ENCODE measurements around the gene IL10RA. TPM values are rescaled to one million over a fixed set of nuclear protein-coding genes. Genes with fewer than 3 reads are reported as not detected.

IL10RA gene
- total and polyA plus RNA-seq, 12 donors: 2.7 to 50.5 (median 25.5) TPM

DNA sequence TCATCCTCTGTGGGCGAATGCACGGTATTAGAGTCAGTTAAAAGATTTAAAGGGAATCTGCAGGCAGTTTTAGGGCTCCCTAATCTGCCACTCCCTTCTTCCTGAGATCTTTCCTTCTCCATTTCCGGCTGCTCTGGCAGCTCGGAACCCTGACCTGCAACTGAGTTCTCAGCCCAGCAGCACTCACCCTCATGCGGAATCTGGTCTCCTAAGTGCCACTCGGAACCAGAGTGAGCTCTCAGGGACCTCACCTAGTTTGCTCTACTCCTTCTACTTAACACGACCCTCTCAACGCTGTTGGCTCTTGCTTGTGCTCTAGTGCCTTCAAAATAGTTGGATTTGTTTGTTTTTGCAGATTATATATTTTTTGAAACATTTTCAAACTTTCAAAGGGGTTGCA lies 19.3 kb upstream of the IL10RA start:
- no peaks in the 10 kb centered on the region for H3K27me3 ChIP-seq
- intact Hi-C loops (cut with DNase I): no loop called here
- H3K4me3 ChIP-seq: no peak overlapping the region
- no peaks in the 10 kb centered on the region for H3K9me3 ChIP-seq (replicated peaks in 1 of 3)
- TF ChIP-seq, protein P1, sequence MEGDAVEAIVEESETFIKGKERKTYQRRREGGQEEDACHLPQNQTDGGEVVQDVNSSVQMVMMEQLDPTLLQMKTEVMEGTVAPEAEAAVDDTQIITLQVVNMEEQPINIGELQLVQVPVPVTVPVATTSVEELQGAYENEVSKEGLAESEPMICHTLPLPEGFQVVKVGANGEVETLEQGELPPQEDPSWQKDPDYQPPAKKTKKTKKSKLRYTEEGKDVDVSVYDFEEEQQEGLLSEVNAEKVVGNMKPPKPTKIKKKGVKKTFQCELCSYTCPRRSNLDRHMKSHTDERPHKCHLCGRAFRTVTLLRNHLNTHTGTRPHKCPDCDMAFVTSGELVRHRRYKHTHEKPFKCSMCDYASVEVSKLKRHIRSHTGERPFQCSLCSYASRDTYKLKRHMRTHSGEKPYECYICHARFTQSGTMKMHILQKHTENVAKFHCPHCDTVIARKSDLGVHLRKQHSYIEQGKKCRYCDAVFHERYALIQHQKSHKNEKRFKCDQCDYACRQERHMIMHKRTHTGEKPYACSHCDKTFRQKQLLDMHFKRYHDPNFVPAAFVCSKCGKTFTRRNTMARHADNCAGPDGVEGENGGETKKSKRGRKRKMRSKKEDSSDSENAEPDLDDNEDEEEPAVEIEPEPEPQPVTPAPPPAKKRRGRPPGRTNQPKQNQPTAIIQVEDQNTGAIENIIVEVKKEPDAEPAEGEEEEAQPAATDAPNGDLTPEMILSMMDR (IDR thresholded peaks at IDR 0.05): no peak
- no peak for TF ChIP-seq POLR2A (IDR thresholded peaks at IDR 0.05)
- 72 to 76% (median 74%) methylated on average over 8 of the region's 8 CpGs for WGBS, 4 donors
- H3K27ac ChIP-seq: no peak overlapping the region
- no peaks in the 10 kb centered on the region for H3K36me3 ChIP-seq (replicated peaks in 1 of 2)
- DNase-seq: no peak
- H3K4me1 ChIP-seq (replicated peaks in 1 of 2): no peaks in the 10 kb centered on the region

- Histone ChIP-seq H3K9me3 (replicated peaks in 1 of 3) (no peaks in the 10 kb centered on the region), H3K4me3 (no peak overlapping the region), H3K4me1 (replicated peaks in 1 of 2) (no peaks in the 10 kb centered on the region), H3K27ac (no peak overlapping the region), H3K27me3 (no peaks in the 10 kb centered on the region), H3K36me3 (replicated peaks in 1 of 2) (no peaks in the 10 kb centered on the region)
- no peak for DNase-seq
- intact Hi-C loops (cut with DNase I): no loop called here
- no peak for TF ChIP-seq POLR2A (IDR thresholded peaks at IDR 0.05)
- TF ChIP-seq, protein P1 (IDR thresholded peaks at IDR 0.05): no peak
- whole genome bisulfite sequencing, 4 donors: 74 to 82% (median 81%) methylated on average over 5 of the region's 5 CpGs
Measured at GRCh38 chr11:117969160-117969991, 16.8 kb upstream of the IL10RA start.

DNA sequence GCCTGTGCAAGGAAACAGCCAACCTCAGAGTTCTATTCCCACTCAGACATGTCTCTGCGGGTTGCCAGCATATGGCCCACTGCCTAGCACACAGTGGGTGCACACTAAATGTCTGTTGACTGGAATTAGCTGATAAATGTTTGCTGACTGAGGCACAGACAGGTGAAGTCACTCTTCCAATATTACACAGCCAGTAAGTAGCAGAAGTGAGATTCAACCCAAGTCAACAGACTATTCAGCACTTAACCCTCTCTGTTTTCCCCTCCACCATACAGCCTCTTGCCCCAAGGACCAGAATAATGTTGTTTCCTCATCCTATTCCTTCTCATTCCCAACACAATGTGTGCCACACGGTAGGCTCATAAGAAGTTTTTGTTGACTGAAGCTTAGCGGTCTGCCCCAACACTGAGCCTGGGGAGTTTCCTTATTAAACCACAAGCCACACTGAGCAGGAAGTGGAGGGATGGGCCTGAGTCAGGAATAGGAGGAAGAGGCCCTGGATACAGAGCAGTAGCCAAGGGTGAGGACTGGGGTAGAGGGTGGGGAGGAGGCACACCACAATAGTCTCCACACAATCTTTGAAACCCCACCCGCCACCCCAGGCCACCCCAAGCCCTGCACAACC lies 15.7 kb upstream of the IL10RA start:
- Histone ChIP-seq H3K9me3 (replicated peaks in 1 of 3) (no peaks in the 10 kb centered on the region), H3K4me1 (replicated peaks in 1 of 2) (no peaks in the 10 kb centered on the region), H3K27ac (no peak overlapping the region), H3K36me3 (replicated peaks in 1 of 2) (no peaks in the 10 kb centered on the region), H3K4me3 (no peak overlapping the region), H3K27me3 (no peaks in the 10 kb centered on the region)
- WGBS, 4 donors: 67 to 77% (median 68%) methylated on average over 3 to 4 of the region's 4 CpGs
- DNase-seq: peak in 2 of 7 donors; percentile 21 to 29
- TF ChIP-seq, protein P1 (IDR thresholded peaks at IDR 0.05): no peak
- TF ChIP-seq POLR2A (IDR thresholded peaks at IDR 0.05): no peak
- intact Hi-C loops (cut with DNase I): no loop called here

DNA sequence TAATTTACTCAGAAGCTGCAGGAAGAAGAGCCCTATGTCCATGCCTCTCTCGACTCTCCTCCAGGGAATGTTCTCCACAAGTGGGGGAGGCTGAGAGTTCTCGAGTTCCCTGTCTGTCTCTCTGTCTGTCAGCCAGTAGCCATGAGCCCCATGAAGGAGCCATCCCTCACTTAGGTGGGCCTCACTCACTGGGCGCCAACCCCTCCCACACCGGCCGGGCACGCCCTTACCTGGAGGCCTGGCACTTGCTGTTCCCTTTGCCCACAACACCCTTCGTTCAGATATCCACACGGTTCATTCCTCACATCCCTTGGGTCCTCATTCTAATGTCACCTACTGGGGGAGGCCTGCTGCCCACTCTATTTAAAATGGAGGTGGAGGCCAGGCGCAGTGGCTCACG lies 14.2 kb upstream of the IL10RA start:
- no peak for DNase-seq
- Histone ChIP-seq H3K4me1 (replicated peaks in 1 of 2) (no peaks in the 10 kb centered on the region), H3K36me3 (replicated peaks in 1 of 2) (no peaks in the 10 kb centered on the region), H3K4me3 (no peak overlapping the region), H3K27me3 (no peaks in the 10 kb centered on the region), H3K27ac (no peak overlapping the region), H3K9me3 (replicated peaks in 1 of 3) (no peaks in the 10 kb centered on the region)
- WGBS, 4 donors: 76 to 85% (median 81%) methylated on average over 10 of the region's 10 CpGs
- intact Hi-C loops (cut with DNase I): no loop called here
- TF ChIP-seq POLR2A (IDR thresholded peaks at IDR 0.05): no peak
- TF ChIP-seq, protein P1 (IDR thresholded peaks at IDR 0.05): no peak

Measured in adrenal gland (tissue), 12 donors.